ENCODE data around the gene MYO9A. TPM values are rescaled to one million over a fixed set of nuclear protein-coding genes. Genes with fewer than 3 reads are reported as not detected.

MYO9A gene
- total RNA-seq, 1 donor from 2014 or later = 38.5 TPM

DNA sequence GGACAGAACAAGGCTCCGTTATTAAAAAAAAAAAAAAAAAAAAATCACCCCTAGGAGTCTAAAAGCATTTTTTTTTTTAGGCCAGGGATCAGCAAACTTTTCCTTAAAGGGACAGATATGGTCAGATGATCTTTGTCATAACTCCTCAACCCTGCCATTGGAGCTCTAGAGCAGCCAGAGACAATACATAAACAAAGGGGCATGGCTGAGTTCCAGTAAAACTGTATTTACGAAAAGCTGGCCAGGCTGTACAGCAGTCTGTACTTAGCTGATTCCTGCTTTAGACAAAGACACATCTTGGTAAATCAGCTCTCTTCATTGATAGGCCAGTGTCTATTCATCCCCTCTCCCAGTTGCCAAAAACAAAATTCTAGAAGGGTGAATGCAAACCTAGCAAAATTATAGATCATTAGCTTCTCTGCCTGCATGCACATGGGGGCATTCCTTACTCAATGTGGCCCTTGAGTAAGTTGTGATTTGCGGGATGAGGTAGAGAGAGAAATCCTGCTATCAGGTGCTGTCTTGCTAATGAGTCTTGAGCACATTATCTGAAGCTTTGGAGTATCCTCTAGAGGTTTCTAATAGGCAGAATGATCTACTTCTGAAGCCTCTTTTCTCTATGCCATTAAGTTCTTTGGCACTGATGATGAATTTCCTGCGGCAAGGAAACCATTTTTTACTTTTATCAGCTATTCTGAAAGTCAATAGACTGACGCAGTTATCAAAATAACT lies 35.5 kb upstream of the MYO9A start:
- Histone ChIP-seq H4K20me1 (ENCODE audit: low read depth) (no peaks in the 10 kb centered on the region), H3K36me3 (no peaks in the 10 kb centered on the region), H3K4me1 (no peaks in the 10 kb centered on the region), H3K9me3 (ENCODE audit: low read depth) (no peaks in the 10 kb centered on the region), H2AFZ (replicated peaks) (no peak overlapping the region), H3K4me3 (no peak overlapping the region), H3K79me2 (ENCODE audit: low read depth) (no peaks in the 10 kb centered on the region), H3K27me3 (no peaks in the 10 kb centered on the region), H3K4me2 (no peak overlapping the region), H3K27ac (no peak overlapping the region), H3F3A (ENCODE audit: low read depth) (no peaks in the 10 kb centered on the region), H3K9ac (no peak overlapping the region)
- no peak overlapping the region for H3K4me3 Mint-ChIP-seq
- no peak overlapping the region for H3K27ac Mint-ChIP-seq
- H3K27me3 Mint-ChIP-seq (ENCODE audit: insufficient read depth, low read depth) = no peaks in the 10 kb centered on the region
- TF ChIP-seq, protein P1, sequence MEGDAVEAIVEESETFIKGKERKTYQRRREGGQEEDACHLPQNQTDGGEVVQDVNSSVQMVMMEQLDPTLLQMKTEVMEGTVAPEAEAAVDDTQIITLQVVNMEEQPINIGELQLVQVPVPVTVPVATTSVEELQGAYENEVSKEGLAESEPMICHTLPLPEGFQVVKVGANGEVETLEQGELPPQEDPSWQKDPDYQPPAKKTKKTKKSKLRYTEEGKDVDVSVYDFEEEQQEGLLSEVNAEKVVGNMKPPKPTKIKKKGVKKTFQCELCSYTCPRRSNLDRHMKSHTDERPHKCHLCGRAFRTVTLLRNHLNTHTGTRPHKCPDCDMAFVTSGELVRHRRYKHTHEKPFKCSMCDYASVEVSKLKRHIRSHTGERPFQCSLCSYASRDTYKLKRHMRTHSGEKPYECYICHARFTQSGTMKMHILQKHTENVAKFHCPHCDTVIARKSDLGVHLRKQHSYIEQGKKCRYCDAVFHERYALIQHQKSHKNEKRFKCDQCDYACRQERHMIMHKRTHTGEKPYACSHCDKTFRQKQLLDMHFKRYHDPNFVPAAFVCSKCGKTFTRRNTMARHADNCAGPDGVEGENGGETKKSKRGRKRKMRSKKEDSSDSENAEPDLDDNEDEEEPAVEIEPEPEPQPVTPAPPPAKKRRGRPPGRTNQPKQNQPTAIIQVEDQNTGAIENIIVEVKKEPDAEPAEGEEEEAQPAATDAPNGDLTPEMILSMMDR (IDR thresholded peaks at IDR 0.05) = no peak
- TF ChIP-seq EZH2 (IDR thresholded peaks at IDR 0.05) = no peak
- TF ChIP-seq EZH2phosphoT487 (IDR thresholded peaks at IDR 0.05) = no peak
- DNase-seq (ENCODE audit: low spot score) = no peak
- H3K9me3 Mint-ChIP-seq = no peaks in the 10 kb centered on the region
- H3K36me3 Mint-ChIP-seq = no peaks in the 10 kb centered on the region
- peaks cover 8% of the 10 kb centered on the region for H3K4me1 Mint-ChIP-seq

DNA sequence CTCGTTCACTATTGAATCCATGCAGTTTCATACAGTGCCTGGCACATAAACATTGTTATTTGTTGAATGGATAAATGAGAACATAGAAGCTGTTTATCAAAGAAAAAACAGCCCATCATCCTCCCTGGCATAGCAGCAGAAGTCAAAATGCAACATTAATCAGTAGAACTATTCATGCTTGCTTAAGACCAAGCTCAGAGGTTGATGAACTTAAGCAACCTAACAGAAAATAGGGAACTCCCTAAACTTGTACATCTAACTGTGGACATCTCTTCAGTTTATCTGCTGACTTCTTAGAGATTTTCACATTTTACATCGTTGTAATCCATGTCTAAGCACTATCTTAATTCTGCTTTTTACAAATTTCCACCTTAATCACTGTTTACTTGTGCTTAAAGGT lies 29.5 kb upstream of the MYO9A start:
- no peak overlapping the region for H3K27ac ChIP-seq
- no peaks in the 10 kb centered on the region for H4K20me1 ChIP-seq (ENCODE audit: low read depth)
- no peak overlapping the region for H2AFZ ChIP-seq (replicated peaks)
- no peak overlapping the region for H3K9ac ChIP-seq
- no peaks in the 10 kb centered on the region for H3K79me2 ChIP-seq (ENCODE audit: low read depth)
- no peaks in the 10 kb centered on the region for H3K27me3 ChIP-seq
- no peaks in the 10 kb centered on the region for H3K9me3 ChIP-seq (ENCODE audit: low read depth)
- no peaks in the 10 kb centered on the region for H3K4me1 Mint-ChIP-seq
- H3K27ac Mint-ChIP-seq = no peak overlapping the region
- H3K4me2 ChIP-seq = no peak overlapping the region
- H3F3A ChIP-seq (ENCODE audit: low read depth) = no peaks in the 10 kb centered on the region
- no peak overlapping the region for H3K4me3 Mint-ChIP-seq
- TF ChIP-seq, protein P1 (IDR thresholded peaks at IDR 0.05) = no peak
- TF ChIP-seq EZH2 (IDR thresholded peaks at IDR 0.05) (no peak), EZH2phosphoT487 (IDR thresholded peaks at IDR 0.05) (no peak)
- no peak overlapping the region for H3K4me3 ChIP-seq
- no peaks in the 10 kb centered on the region for H3K36me3 Mint-ChIP-seq
- DNase-seq (ENCODE audit: low spot score) = no peak
- H3K36me3 ChIP-seq = no peaks in the 10 kb centered on the region
- no peaks in the 10 kb centered on the region for H3K9me3 Mint-ChIP-seq
- H3K27me3 Mint-ChIP-seq (ENCODE audit: insufficient read depth, low read depth) = peaks cover 2% of the 10 kb centered on the region
- H3K4me1 ChIP-seq = no peaks in the 10 kb centered on the region

DNA sequence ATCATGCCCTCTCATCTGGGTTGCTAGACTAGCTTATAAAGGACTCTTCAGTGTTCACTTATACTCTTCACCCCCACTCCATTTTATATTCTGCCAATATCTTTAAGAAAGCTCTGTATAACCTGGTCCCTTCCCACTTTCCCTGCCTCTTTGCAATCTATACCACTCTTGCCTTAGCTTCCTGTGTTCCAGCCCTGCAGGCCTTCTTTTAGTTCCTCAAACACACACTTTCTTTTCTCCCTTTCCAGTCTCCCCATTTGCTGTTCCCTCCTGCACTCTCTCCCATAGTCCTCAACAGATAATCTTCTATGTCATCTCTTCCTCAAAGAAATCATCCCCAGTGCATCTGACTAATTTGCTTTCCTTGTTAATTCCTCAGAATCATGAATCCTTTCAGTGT lies 29.0 kb upstream of the MYO9A start:
- H3K4me3 ChIP-seq = no peak overlapping the region
- Mint-ChIP-seq H3K4me1 (no peaks in the 10 kb centered on the region), H3K4me3 (no peak overlapping the region), H3K27me3 (ENCODE audit: insufficient read depth, low read depth) (peaks cover 2% of the 10 kb centered on the region), H3K9me3 (no peaks in the 10 kb centered on the region), H3K27ac (no peak overlapping the region), H3K36me3 (no peaks in the 10 kb centered on the region)
- H3K36me3 ChIP-seq = no peaks in the 10 kb centered on the region
- no peak for DNase-seq (ENCODE audit: low spot score)
- H4K20me1 ChIP-seq (ENCODE audit: low read depth) = no peaks in the 10 kb centered on the region
- TF ChIP-seq EZH2 (IDR thresholded peaks at IDR 0.05) (no peak), EZH2phosphoT487 (IDR thresholded peaks at IDR 0.05) (no peak)
- TF ChIP-seq, protein P1 (IDR thresholded peaks at IDR 0.05) = no peak
- H2AFZ ChIP-seq (replicated peaks) = no peak overlapping the region
- H3K9ac ChIP-seq = no peak overlapping the region
- H3K79me2 ChIP-seq (ENCODE audit: low read depth) = no peaks in the 10 kb centered on the region
- no peaks in the 10 kb centered on the region for H3F3A ChIP-seq (ENCODE audit: low read depth)
- H3K4me1 ChIP-seq = no peaks in the 10 kb centered on the region
- no peak overlapping the region for H3K27ac ChIP-seq
- H3K4me2 ChIP-seq = no peak overlapping the region
- H3K9me3 ChIP-seq (ENCODE audit: low read depth) = no peaks in the 10 kb centered on the region
- H3K27me3 ChIP-seq = no peaks in the 10 kb centered on the region

All from neural progenitor cell (in vitro differentiated cells).